Endothelial cell of umbilical vein (primary cell): ENCODE measurements around the gene AFG3L2. TPM values are rescaled to one million over a fixed set of nuclear protein-coding genes. Genes with fewer than 3 reads are reported as not detected.

ENCODE experiments used
- BruUV-seq: library from RNA; stranded (reverse); fragments of 400-500 nt; replicated peaks from 2 replicates; lab custom pipeline; 2021; lab: Mats Ljungman, UMichigan
- CTCF ChIA-PET: fragments of 300-600, 350-600 bp; sonication (Branson Sonifier 250); formaldehyde crosslinking; loops from one replicate; lab custom pipeline; 2021; ENCODE audit warnings: antibody characterized with exemption, inconsistent platforms; lab: Charles Lee
- POLR2A ChIA-PET: fragments of 300-600, 350-600 bp; sonication (Branson Sonifier 250); formaldehyde crosslinking; loops from one replicate; lab custom pipeline; 2021; ENCODE audit warnings: antibody characterized with exemption, inconsistent platforms; lab: Charles Lee
- DNase-seq: peaks from one replicate; pipeline ENCODE4 v3.0.0-alpha.2; 2011; ENCODE audit warnings: low read depth, low spot score
- FAIRE-seq: peaks from 2 replicates; lab custom pipeline; 2011; peaks lifted over from hg19 to GRCh38; lab: Jason Lieb, UNC
- H2AFZ ChIP-seq: 2 replicates; pipeline ENCODE4 v1.6.0; 2012; ENCODE audit warnings: low read depth, low read length, control low read depth, inconsistent platforms
- H3K27ac ChIP-seq: 2 replicates; pipeline ENCODE4 v1.5.1; 2011; ENCODE audit warnings: low read depth, mild to moderate bottlenecking, control low read depth, low read length, moderate library complexity; ENCODE audit not compliant: insufficient read depth
- H3K27me3 ChIP-seq, 2 experiments: 2 replicates each; pipeline versions ENCODE4 v1.6.0 to v1.6.1; 2011; ENCODE audit warnings: low read length in 2 of 2, mixed read lengths in 1 of 2; ENCODE audit not compliant: control insufficient read depth in 2 of 2, insufficient read depth in 2 of 2
- H3K36me3 ChIP-seq, 2 experiments: 2 replicates in 1 of 2; 3 replicates in 1 of 2; pipeline ENCODE4 v1.5.1; 2011; ENCODE audit warnings: low read length in 2 of 2, mild to moderate bottlenecking in 1 of 2, moderate library complexity in 1 of 2; ENCODE audit not compliant: control insufficient read depth in 2 of 2, insufficient read depth in 2 of 2; ENCODE audit errors: extremely low read depth in 1 of 2
- H3K4me1 ChIP-seq: 3 replicates; pipeline ENCODE4 v1.5.1; 2011; ENCODE audit warnings: mild to moderate bottlenecking, low read length; ENCODE audit not compliant: control insufficient read depth, insufficient read depth; ENCODE audit errors: extremely low read depth
- H3K4me2 ChIP-seq: 2 replicates; pipeline ENCODE4 v1.6.1; 2011; ENCODE audit warnings: low read length, control low read depth, mixed read lengths; ENCODE audit not compliant: insufficient read depth
- H3K4me3 ChIP-seq, 3 experiments: fragments of 200-600 bp in 1 of 3; sonication (generic), shearing (Covaris generic) in 1 of 3; replicated peaks in 1 of 3; 2 replicates each; pipeline ENCODE4 v1.5.1; 2011 to 2016; ENCODE audit warnings: control low read depth in 3 of 3, low read length in 3 of 3, mild to moderate bottlenecking in 2 of 3, inconsistent platforms in 1 of 3, low read depth in 1 of 3, moderate library complexity in 1 of 3; ENCODE audit not compliant: insufficient read depth in 1 of 3
- H3K79me2 ChIP-seq: 2 replicates; pipeline ENCODE4 v1.6.0; 2012; ENCODE audit warnings: low read length, inconsistent platforms; ENCODE audit not compliant: control insufficient read depth, insufficient read depth
- H3K9ac ChIP-seq: replicated peaks from 2 replicates; pipeline ENCODE3; 2011; ENCODE audit warnings: low read length, control low read depth; ENCODE audit not compliant: insufficient read depth; ENCODE audit errors: extremely low read depth
- H3K9me1 ChIP-seq: replicated peaks from 3 replicates; pipeline ENCODE4 v1.6.0; 2011; ENCODE audit warnings: mild to moderate bottlenecking, low read length; ENCODE audit not compliant: control insufficient read depth, insufficient read depth; ENCODE audit errors: extremely low read depth
- H3K9me3 ChIP-seq: replicated peaks from 2 replicates; pipeline ENCODE4 v1.5.1; 2012; ENCODE audit warnings: low read length, inconsistent platforms; ENCODE audit not compliant: control insufficient read depth, insufficient read depth
- H4K20me1 ChIP-seq: replicated peaks from 2 replicates; pipeline ENCODE3; 2011; ENCODE audit warnings: mild to moderate bottlenecking, low read length; ENCODE audit not compliant: control insufficient read depth, insufficient read depth; ENCODE audit errors: extremely low read depth
- EZH2 ChIP-seq: IDR thresholded peaks from 2 replicates; pipeline ENCODE4 v1.6.1; 2012; ENCODE audit warnings: borderline replicate concordance, low read depth, mild to moderate bottlenecking, moderate library complexity, low read length, inconsistent platforms; ENCODE audit not compliant: severe bottlenecking
- FOS ChIP-seq: IDR thresholded peaks from 2 replicates; pipeline ENCODE4 v1.6.1; 2011; ENCODE audit warnings: mild to moderate bottlenecking, low read length, moderate library complexity, borderline replicate concordance; ENCODE audit not compliant: insufficient read depth
- GATA2 ChIP-seq: IDR thresholded peaks from 2 replicates; pipeline ENCODE4 v1.7.0; 2011; ENCODE audit warnings: low read depth, mild to moderate bottlenecking, moderate library complexity, mixed read lengths, low read length; ENCODE audit not compliant: insufficient read length, insufficient read depth
- JUN ChIP-seq: IDR thresholded peaks from 2 replicates; pipeline ENCODE4 v1.6.1; 2011; ENCODE audit warnings: borderline replicate concordance, low read depth; ENCODE audit not compliant: insufficient read length, insufficient read depth
- MYC ChIP-seq: IDR thresholded peaks from one replicate; pipeline ENCODE4 v1.6.1; 2011; ENCODE audit warnings: mild to moderate bottlenecking, low read depth, low read length
- POLR2A ChIP-seq: IDR thresholded peaks from 2 replicates; pipeline ENCODE4 v1.6.1; 2012; ENCODE audit warnings: low read depth, mild to moderate bottlenecking, control low read depth, low read length
- POLR2AphosphoS5 ChIP-seq: IDR thresholded peaks from 2 replicates; pipeline ENCODE4 v1.6.1; 2012; ENCODE audit warnings: low read depth, mild to moderate bottlenecking, control low read depth, low read length, moderate library complexity; ENCODE audit not compliant: insufficient read depth
- dilution Hi-C: fragments of 300-500 bp; cut with MboI; formaldehyde crosslinking; loops from one replicate; pipeline ENCODE4 v1.15.0; 2019; ENCODE audit warnings: low sequenced_read_pairs; ENCODE audit not compliant: extremely low pct_ligation_motif_present
- intact Hi-C: fragments of 100-400 bp; cut with micrococcal nuclease; formaldehyde crosslinking; loops from one replicate; pipeline ENCODE4 v1.10.0; 2022
- polyA plus RNA-seq, 4 experiments: library from polyadenylated mRNA; depleted of rRNA in 3 of 4; stranded (reverse) in 3 of 4; unstranded in 1 of 4; fragments of >200 nt; gene quantifications; 2 replicates each; pipeline versions ENCODE4 v1.2.1 to v1.2.3, GENCODE V29; 2011 to 2012; ENCODE audit warnings: missing spikeins in 1 of 4
- total RNA-seq: library from RNA; stranded (reverse); gene quantifications from 2 replicates; pipeline ENCODE4 v1.2.3, GENCODE V29; 2021
- TF ChIP-seq, protein P1 (sequence below): IDR thresholded peaks from 2 replicates; pipeline ENCODE4 v1.6.1; 2011; ENCODE audit not compliant: insufficient read depth, insufficient read length
- TF ChIP-seq, protein P2 (sequence below), 2 donors: IDR thresholded peaks; 1 replicate in 1 of 2; 2 replicates in 1 of 2; pipeline ENCODE4 v1.5.1; 2011; ENCODE audit warnings: low read length in 2 of 2, mild to moderate bottlenecking in 2 of 2, moderate library complexity in 2 of 2, control low read depth in 1 of 2, inconsistent platforms in 1 of 2, low read depth in 1 of 2; ENCODE audit not compliant: insufficient read depth in 1 of 2; ENCODE audit errors: extremely low read depth in 1 of 2

Gene AFG3L2
- total and polyA plus RNA-seq, 2 donors (not counting 3 experiments of a cell fraction or from before 2014, with no cell fraction given) = 19.3 to 42.4 TPM

DNA sequence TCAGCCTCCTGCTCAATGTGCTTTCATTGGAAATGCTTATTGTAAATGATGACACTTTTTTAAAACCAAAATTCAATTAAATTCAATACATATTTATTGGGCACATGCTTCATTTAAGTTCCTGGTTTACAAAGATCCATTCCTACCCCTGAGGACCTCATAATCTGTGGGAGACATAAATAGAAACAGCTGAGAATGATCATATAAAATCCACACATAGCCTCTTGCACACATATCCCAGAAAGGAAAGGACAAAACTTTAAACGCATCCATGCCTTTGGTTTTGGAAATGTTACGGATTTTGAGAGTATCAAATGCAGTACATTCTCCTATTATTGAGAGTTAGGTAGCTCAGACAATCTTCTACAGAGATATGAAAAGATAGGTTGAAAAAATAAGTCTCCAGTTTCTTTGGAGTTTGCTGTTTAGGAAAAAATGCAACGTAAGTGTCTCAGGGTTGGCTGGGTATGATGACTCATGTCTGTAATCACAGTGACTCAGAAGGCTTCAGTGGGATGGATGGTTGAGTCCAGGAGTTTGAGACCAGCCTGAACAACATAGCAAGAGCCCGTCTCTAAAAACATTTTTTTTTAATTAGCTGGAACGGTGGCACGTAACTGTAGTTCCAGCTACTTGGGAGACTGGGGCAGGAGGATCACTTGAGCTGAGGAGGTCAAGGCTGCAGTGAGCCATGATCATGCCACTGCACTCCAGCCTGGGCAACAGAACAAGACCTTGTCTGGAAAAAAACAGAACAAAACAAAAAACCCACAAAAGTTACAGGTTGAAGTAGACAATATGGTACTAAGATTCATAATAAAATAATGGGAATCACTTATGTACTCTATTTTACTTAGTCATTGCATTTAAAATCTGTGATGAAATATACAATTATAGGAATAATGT lies 26.8 kb upstream of the AFG3L2 start:
- CTCF ChIA-PET = interaction anchor here (0.9 to 1.8 kb wide), 4 partner anchors 10 to 256 kb away, joined by 3 to 14 read pairs (median 5); no protein-coding TSS in a partner anchor

DNA sequence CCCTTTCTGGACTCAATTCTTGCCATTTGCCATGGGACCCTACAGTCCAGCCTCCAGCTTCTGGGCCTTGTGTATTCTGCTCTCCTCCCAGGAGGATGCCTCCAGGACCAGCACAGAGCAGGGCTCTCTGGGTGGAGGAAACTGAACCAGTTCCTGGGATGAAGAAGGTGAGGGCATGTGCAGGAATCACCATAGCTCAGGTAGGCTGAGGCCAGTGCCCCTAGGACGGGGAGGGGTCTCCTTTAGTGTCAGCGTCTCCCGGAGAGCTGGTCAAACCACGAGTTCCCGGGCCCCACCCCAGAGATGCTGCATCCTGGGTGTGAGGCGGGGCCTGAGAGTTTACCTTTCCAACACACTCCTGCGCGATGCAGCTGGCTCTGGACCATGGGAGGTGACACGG lies 24.9 kb upstream of the AFG3L2 start:
- no peak overlapping the region for H3K9ac ChIP-seq
- no peak overlapping the region for H2AFZ ChIP-seq
- H3K27me3 ChIP-seq = peaks cover 11 to 12% of the 10 kb centered on the region in 2 experiments
- no peaks in the 10 kb centered on the region for H3K9me1 ChIP-seq
- dilution Hi-C loops = no loop called here
- ChIA-PET CTCF (no interaction called here), POLR2A (no interaction called here)
- H3K4me1 ChIP-seq = peaks cover 9% of the 10 kb centered on the region
- H3K9me3 ChIP-seq = no peaks in the 10 kb centered on the region
- no peaks in the 10 kb centered on the region for H4K20me1 ChIP-seq
- H3K27ac ChIP-seq = no peak overlapping the region
- intact Hi-C loops = no loop called here
- H3K4me2 ChIP-seq = no peak overlapping the region
- DNase-seq (no peak), FAIRE-seq (no peak)
- no peak for TF ChIP-seq JUN
- TF ChIP-seq POLR2A = no peak
- no peak for TF ChIP-seq EZH2
- TF ChIP-seq MYC = no peak
- TF ChIP-seq, protein P1, sequence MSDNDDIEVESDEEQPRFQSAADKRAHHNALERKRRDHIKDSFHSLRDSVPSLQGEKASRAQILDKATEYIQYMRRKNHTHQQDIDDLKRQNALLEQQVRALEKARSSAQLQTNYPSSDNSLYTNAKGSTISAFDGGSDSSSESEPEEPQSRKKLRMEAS = no peak
- no peak for TF ChIP-seq FOS
- TF ChIP-seq, protein P2, sequence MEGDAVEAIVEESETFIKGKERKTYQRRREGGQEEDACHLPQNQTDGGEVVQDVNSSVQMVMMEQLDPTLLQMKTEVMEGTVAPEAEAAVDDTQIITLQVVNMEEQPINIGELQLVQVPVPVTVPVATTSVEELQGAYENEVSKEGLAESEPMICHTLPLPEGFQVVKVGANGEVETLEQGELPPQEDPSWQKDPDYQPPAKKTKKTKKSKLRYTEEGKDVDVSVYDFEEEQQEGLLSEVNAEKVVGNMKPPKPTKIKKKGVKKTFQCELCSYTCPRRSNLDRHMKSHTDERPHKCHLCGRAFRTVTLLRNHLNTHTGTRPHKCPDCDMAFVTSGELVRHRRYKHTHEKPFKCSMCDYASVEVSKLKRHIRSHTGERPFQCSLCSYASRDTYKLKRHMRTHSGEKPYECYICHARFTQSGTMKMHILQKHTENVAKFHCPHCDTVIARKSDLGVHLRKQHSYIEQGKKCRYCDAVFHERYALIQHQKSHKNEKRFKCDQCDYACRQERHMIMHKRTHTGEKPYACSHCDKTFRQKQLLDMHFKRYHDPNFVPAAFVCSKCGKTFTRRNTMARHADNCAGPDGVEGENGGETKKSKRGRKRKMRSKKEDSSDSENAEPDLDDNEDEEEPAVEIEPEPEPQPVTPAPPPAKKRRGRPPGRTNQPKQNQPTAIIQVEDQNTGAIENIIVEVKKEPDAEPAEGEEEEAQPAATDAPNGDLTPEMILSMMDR (IDR thresholded peaks at IDR 0.05; ENCODE audit: extremely low read depth in 1 of 2, insufficient read depth in 1 of 2, low read depth in 1 of 2, low read length in 2 of 2) = no peak
- no peak for TF ChIP-seq GATA2
- no peak for TF ChIP-seq POLR2AphosphoS5
- H3K4me3 ChIP-seq = no peak overlapping the region
- H3K79me2 ChIP-seq = no peaks in the 10 kb centered on the region
- no TSS peak for BruUV-seq
- no peaks in the 10 kb centered on the region for H3K36me3 ChIP-seq

More for the DNA sequence above, 26.8 kb upstream of the AFG3L2 start:
- no peak overlapping the region for H3K9ac ChIP-seq
- H3K27ac ChIP-seq = peak overlapping the region; percentile 21
- DNase-seq (peak; percentile 68), FAIRE-seq (peak; percentile 93)
- peak overlapping the region; percentile 38 for H3K4me2 ChIP-seq
- H4K20me1 ChIP-seq = no peaks in the 10 kb centered on the region
- POLR2A ChIA-PET = no interaction called here
- peak overlapping the region; percentile 69 for H2AFZ ChIP-seq
- H3K27me3 ChIP-seq = peaks cover 11 to 13% of the 10 kb centered on the region in 2 experiments
- no peaks in the 10 kb centered on the region for H3K9me1 ChIP-seq
- no peaks in the 10 kb centered on the region for H3K36me3 ChIP-seq
- no peaks in the 10 kb centered on the region for H3K9me3 ChIP-seq
- dilution Hi-C loops = no loop called here
- intact Hi-C loops = no loop called here
- peaks cover 7% of the 10 kb centered on the region for H3K79me2 ChIP-seq
- no TSS peak for BruUV-seq
- no peak overlapping the region for H3K4me3 ChIP-seq
- peaks cover 16% of the 10 kb centered on the region for H3K4me1 ChIP-seq
- TF ChIP-seq JUN (peak; percentile 91), FOS (peak; percentile 91), POLR2A (no peak)
